HK-2 (cell line): Measurements from ENCODE around the gene RHOD.

Experiments
- DNase-seq: peaks from one replicate; pipeline ENCODE4 v3.0.0-alpha.2; 2018; ENCODE audit not compliant: unreplicated experiment

RHOD gene

DNA sequence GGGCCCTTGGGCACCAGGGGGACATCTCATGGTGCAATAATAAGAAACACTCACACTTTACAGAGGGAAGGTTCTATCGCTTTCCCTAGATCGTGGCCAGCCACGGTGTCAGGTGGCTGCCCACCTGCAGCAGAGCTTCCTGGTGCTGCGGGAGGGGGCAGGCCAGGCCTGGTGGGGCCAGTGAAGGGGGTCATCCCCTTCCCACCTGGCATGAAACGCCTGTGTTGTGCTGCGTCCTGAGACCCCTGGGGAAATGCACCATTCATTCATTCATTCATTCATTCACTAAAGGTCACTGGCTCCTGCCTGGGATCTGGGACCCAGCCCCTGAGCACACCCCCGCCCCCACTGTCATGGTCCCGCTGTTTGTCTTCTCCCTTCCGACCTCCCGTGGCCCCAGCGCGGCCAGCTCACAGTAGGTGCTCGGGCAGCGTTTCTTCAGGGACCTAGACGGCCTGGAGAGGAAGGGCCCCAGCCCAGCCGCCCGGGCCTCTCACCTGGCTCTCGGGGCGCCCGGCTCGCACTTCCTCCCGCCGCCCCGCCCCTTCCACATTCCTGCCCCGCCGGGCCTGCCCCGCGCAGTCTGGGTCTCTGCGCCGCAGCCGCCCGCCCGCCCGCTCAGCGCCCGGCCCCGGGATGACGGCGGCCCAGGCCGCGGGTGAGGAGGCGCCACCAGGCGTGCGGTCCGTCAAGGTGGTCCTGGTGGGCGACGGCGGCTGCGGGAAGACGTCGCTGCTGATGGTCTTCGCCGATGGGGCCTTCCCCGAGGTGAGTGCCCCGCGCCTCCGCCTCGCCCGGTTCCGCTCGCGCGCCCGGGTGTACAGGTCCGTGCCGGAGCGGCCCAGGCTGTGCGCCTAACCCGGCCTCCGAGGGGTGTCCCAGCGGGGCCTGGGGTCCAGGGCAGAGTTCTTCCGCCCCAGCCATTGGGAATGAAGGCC lies at the start of gene RHOD:
RHOD (plus strand) TSS at position 581 of the 938 bp plus-strand sequence; CDS start at position 637, 56 bp downstream.
- DNase-seq, result peak; percentile 38

- no peak for DNase-seq
These were observed 49.5 kb upstream of the RHOD start for GRCh38 chr11:67007126-67007525.

GRCh38 chr11:67010296-67010905 lies 46.2 kb upstream of the RHOD start:
- no peak for DNase-seq

- DNase-seq, result no peak
These were observed 43.1 kb upstream of the RHOD start for GRCh38 chr11:67013511-67014045.

- no peak for DNase-seq
These were observed 42.3 kb upstream of the RHOD start for GRCh38 chr11:67014343-67014742.

GRCh38 chr11:67015048-67015447 lies 41.6 kb upstream of the RHOD start:
- no peak for DNase-seq

DNA sequence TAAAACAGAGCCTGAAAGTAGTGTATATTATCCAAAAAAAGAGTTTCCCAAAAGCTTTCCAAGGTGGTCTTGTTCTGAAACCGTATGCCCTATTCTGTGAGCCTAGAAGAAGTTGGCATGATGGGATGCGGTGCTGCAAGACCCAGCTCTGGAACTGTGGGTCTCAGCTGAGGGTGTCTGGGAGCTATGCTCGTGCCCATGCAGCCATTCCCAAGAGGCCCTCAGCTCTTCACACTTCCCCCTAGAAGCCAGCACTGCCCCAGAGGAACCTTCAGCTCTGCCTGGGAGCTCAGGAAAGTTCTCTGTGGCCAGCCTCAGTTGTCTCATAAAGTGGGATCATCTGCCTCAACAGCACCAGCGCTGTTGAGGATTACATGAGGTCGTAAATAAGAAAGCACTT lies 40.1 kb upstream of the RHOD start:
- DNase-seq, result no peak

DNA sequence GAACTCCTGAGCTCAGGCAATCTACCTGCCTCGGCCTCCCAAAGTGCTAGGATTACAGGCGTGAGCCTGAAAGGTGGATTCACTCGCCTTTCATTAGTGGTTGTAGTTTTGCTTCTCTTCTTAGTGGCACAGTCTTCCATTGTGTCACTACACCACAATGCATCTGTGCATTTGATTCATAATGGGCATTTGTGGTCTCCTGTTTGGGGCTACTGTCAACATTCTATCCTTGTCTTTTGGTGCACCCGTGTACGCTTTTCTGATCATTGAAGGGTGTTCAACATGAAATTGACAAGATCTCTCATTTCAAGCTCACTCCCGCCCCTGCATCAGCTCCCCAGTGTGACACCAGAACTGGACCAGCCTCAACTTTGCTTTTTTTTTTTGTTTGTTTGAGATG lies 35.7 kb upstream of the RHOD start:
- no peak for DNase-seq

DNA sequence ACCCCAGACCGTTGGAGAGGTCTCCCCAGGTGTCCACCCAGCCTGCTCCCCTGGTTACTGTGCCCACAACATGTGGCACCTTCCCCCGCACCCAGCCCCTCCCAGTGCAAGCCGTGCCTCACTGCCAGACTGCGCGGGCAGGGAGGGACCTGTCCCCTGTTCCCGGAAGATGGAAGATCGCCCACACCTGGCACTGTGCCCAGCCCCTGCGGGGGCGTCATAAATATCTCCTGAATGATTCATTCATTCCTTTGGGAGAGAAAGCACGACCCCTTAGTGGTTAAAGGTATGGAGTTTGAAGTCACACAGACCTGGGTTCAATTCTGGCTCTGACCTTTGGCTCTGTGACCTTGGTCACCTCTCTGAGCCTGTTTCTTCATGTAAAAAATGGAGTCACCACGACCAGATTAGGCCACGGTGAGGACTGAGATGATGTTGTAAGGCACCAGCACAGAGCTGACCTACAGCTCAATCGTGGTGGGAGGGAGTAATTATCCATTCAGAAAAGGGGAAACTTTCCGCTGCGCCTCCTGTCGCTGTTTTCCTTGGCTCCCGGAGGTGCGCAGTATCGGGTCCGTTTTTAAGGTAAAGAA lies 34.2 kb upstream of the RHOD start:
- DNase-seq, result peak; percentile 75

- no peak for DNase-seq
These were observed 33.4 kb upstream of the RHOD start, which contains the start of gene SYT12 for GRCh38 chr11:67022961-67023956. Gene SYT12 (plus strand): TSS chr11:67023134. CDS start chr11:67030145, 7,011 bp downstream.

- no peak for DNase-seq
These were observed 32.7 kb upstream of the RHOD start for GRCh38 chr11:67023957-67024353.

DNA sequence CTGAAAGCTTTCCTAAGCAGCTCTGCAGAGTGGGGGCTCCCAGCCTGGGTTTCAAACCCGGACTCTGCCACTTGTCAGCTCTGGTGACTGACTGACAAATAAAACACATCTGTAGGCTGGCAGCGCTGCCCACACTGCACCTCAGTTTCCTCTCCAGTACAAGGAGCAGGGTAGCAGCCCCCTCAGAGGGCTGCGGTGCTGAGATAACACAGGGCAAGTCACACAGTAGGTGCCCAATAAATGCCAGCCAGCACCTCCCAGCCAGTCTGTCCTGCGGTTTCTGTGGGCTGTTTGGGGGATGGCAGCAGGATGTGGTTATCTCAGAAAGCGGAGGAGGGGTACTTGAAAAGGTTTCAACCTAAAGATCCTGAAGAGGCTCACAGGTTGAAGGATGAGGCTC lies 32.2 kb upstream of the RHOD start:
- DNase-seq, result no peak

DNA sequence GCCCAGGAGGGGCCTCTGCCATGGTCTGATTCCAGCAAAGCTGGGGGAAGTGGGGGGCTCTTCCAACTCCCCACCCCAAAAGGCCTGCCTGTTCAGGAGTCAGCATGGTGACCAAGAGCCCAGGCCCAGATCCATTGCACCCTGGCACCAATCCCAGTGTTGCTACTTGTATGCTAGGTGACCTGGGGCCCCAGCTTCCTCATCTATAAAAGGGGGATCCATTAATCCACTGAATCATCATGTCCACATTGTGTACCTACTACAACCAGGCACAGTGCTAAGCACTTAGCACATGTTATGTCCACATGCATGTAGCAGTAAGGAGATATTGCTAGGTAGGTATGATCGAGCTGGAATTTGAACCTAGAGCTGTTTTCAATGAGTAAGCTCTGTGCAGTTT lies 31.7 kb upstream of the RHOD start:
- no peak for DNase-seq

DNA sequence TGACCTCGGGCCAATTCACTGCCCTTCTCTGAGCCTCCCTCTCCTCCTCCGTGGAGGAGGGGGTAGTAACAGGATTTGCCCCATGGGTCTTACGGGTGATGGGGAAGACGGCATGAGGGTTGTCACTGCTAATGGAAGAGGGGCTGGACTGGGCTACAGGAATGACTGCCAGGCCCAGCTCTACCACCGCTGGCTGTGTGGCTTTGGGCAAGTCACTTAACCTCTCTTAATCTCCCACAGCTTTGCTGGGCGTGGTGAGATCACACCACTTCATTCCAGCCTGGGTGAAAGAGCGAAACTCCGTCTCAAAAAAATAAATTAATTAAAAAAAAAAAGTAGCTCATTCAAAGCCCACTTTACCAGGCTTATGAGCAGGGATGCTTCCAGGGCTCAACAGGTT lies 30.9 kb upstream of the RHOD start:
- no peak for DNase-seq

DNA sequence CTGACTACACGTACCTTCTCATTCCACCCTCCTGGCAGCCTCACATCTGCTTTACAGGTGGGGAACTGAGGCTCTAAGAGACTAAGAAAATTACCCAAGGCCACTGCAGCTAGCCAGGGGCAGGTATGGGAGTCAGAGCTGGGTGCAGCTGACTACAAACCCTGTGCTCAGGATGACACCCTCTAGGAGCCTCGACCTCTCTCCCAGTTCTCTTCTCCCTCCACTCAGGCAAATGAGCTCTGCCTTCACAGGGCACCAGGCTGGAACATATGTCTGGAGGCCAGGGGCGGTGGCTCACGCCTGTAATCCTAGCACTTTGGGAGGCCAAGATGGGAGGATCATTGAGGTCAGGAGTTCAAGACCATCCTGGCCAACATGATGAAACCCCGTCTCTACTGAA lies 29.7 kb upstream of the RHOD start:
- no peak for DNase-seq

GRCh38 chr11:67027483-67027930 lies 29.1 kb upstream of the RHOD start:
- DNase-seq, result no peak

DNA sequence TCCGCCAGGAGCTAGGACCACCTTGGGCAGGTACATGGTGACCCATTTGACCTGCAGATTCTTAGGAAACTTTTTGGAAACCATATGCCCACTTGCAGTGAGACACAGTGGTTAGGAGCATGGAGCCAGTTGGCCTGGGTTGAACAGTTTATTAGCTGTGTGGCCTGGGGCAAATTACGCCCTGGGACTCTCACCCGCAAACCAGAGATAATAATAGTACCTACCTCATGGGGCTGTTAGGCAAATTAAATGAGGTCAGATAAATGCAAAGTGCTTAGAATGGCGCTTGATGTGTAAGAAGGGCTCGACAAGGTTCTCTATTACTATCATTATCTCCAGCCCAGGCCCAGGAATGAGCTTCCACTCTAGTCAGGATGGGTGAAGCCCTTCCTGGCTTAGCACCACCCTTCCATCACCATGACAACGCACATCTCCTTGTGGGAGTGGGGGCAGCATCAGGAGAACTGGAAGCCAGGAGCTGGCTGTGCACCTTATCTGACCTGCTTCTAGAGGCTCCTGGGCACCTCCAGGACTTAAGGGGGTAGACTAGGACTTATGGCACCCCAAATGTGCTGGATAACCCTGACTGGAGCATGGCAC lies 28.6 kb upstream of the RHOD start:
- no peak for DNase-seq

- DNase-seq, result no peak
These were observed 27.5 kb upstream of the RHOD start for GRCh38 chr11:67029146-67029545.

DNA sequence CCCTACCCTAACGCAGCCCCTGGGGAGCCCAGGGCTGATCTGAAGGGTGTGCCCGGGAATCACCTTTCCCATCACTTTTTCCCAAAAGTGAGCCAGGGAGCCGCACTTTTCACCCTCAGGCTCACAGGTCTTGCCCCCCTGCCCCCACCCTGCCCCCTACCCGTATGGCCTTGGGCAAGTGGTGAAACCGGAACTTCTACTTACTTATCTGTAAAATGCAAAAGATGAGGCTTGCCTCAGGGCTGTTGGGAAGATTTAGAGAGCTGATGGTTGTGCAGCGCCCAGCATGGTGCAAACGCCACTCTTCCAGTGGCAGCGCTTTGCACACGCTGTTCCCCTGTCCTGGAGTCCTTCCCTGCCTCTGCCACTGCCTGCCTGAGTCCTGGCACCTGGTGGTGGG lies 25.7 kb upstream of the RHOD start:
- no peak for DNase-seq

DNA sequence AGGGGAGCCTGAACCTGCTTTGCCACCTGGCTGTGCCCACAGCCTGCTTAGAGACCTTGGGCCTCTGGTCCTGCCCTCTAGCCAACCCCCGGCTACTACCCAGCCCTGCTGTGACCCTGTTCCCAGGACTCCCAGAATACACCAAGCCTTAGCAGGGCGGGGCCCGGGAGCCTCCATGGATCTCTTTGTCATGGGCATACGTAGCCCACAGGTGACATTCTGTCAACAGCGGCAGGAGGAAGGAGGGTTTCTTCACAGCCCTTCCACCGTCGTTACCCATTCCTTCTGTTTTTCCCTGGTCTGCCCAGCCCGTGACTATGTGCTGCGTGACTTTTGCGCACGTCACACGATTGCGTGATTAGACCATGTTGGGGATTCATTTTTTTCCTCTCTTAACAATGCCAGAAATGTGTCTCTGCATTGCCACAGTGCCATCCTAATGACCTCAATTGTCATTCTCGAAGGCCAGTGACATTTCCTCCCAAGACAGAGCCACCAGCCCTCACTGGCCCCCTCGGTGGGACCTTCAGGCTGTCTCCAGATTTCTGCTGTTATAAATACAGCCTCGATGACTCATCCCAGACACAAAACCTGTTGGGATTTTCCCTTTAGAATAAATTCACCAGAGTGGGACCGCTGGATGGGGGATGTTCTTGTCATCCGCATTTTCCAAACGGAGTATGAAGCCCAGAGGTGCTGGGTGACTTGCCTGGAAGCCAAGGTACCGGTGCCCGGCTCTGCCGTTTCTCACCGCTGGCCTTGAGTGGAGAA lies 24.7 kb upstream of the RHOD start:
- DNase-seq, result no peak
